NT2/D1 (cell line): Measurements from ENCODE around the gene MRPS33.

Source experiments
- DNase-seq: peaks from one replicate; pipeline ENCODE4 v3.0.0-alpha.2; 2011; ENCODE audit warnings: low read depth, low spot score
- H3K27me3 ChIP-seq: 2 replicates; pipeline ENCODE4 v1.6.0; 2011; ENCODE audit warnings: mild to moderate bottlenecking; ENCODE audit not compliant: insufficient read length, insufficient read depth
- H3K36me3 ChIP-seq: 2 replicates; pipeline ENCODE4 v1.6.1; 2011; ENCODE audit warnings: mild to moderate bottlenecking, low read length, mixed read lengths; ENCODE audit not compliant: insufficient read depth, insufficient read length
- H3K4me1 ChIP-seq: 2 replicates; pipeline ENCODE4 v1.5.1; 2011; ENCODE audit not compliant: insufficient read depth, insufficient read length
- H3K4me3 ChIP-seq: 2 replicates; pipeline ENCODE4 v1.5.1; 2011; ENCODE audit warnings: low read depth; ENCODE audit not compliant: insufficient read length
- H3K9ac ChIP-seq: 2 replicates; pipeline ENCODE4 v1.6.0; 2011; ENCODE audit warnings: low read depth; ENCODE audit not compliant: insufficient read length
- H3K9me3 ChIP-seq: 2 replicates; pipeline ENCODE4 v1.5.1; 2011; ENCODE audit warnings: mild to moderate bottlenecking, low read length; ENCODE audit not compliant: insufficient read depth
- SUZ12 ChIP-seq: IDR thresholded peaks from 2 replicates; pipeline ENCODE4 v1.6.1; 2011; ENCODE audit not compliant: insufficient read length, insufficient read depth; ENCODE audit errors: extremely low read depth
- YY1 ChIP-seq: IDR thresholded peaks from 2 replicates; pipeline ENCODE4 v1.6.1; 2011; ENCODE audit not compliant: insufficient read length, insufficient read depth
- ZNF274 ChIP-seq: IDR thresholded peaks from 2 replicates; pipeline ENCODE4 v1.6.1; 2011; ENCODE audit warnings: mild to moderate bottlenecking, low read depth, low read length

MRPS33 gene

DNA sequence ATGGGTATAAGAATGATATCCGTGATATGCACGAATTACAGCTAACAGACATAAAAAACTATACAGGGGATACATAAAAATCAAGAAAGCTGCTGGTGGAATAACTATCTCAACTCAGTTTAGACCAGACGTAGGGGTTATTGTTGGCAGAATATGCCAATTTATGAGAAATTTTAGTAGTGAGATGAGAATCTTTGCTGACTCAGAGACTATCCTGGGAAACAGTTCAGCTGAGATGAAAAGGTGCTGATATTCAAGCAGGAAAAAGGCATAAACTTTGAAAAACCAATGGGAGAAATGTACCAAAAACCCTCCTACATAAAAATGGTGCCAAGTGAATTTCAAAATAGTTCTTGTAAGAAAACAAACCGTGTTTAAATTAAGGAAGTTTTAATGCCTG lies 3.3 kb downstream of the MRPS33 start:
- no peak for DNase-seq

GRCh38 chr7:141003172-141004065 lies 11.3 kb downstream of the MRPS33 start:
- Histone ChIP-seq H3K9ac (no peak overlapping the region), H3K36me3 (peaks cover 23% of the 10 kb centered on the region), H3K4me1 (no peaks in the 10 kb centered on the region), H3K9me3 (no peaks in the 10 kb centered on the region), H3K27me3 (no peaks in the 10 kb centered on the region), H3K4me3 (no peak overlapping the region)
- no peak for DNase-seq
- TF ChIP-seq SUZ12 (no peak), ZNF274 (no peak), YY1 (no peak)

More for the DNA sequence above, 3.3 kb downstream of the MRPS33 start:
- H3K4me1 ChIP-seq: no peaks in the 10 kb centered on the region
- H3K9ac ChIP-seq: no peak overlapping the region
- no peaks in the 10 kb centered on the region for H3K27me3 ChIP-seq
- peaks cover 36% of the 10 kb centered on the region for H3K36me3 ChIP-seq
- no peaks in the 10 kb centered on the region for H3K9me3 ChIP-seq
- TF ChIP-seq YY1 (no peak), ZNF274 (no peak), SUZ12 (no peak)
- no peak overlapping the region for H3K4me3 ChIP-seq

- TF ChIP-seq ZNF274 (no peak), SUZ12 (no peak), YY1 (no peak)
- no peaks in the 10 kb centered on the region for H3K4me1 ChIP-seq
- H3K9me3 ChIP-seq: no peaks in the 10 kb centered on the region
- H3K36me3 ChIP-seq: peaks cover 7% of the 10 kb centered on the region
- H3K9ac ChIP-seq: no peak overlapping the region
- H3K27me3 ChIP-seq: no peaks in the 10 kb centered on the region
- DNase-seq: no peak
- H3K4me3 ChIP-seq: no peak overlapping the region
Measured at GRCh38 chr7:141001546-141001945, 13.2 kb downstream of the MRPS33 start.

GRCh38 chr7:141001122-141001521 lies 13.6 kb downstream of the MRPS33 start:
- H3K4me3 ChIP-seq: no peak overlapping the region
- TF ChIP-seq SUZ12: no peak
- no peak for TF ChIP-seq YY1
- no peak for TF ChIP-seq ZNF274
- no peaks in the 10 kb centered on the region for H3K9me3 ChIP-seq
- H3K36me3 ChIP-seq: peaks cover 6% of the 10 kb centered on the region
- H3K27me3 ChIP-seq: no peaks in the 10 kb centered on the region
- H3K4me1 ChIP-seq: no peaks in the 10 kb centered on the region
- H3K9ac ChIP-seq: no peak overlapping the region
- no peak for DNase-seq

GRCh38 chr7:140998715-140999114 lies 16.0 kb downstream of the MRPS33 start:
- H3K9me3 ChIP-seq: no peaks in the 10 kb centered on the region
- H3K27me3 ChIP-seq: no peaks in the 10 kb centered on the region
- no peaks in the 10 kb centered on the region for H3K4me1 ChIP-seq
- DNase-seq: no peak
- TF ChIP-seq ZNF274: no peak
- TF ChIP-seq YY1: no peak
- no peak for TF ChIP-seq SUZ12
- no peak overlapping the region for H3K4me3 ChIP-seq
- no peaks in the 10 kb centered on the region for H3K36me3 ChIP-seq
- no peak overlapping the region for H3K9ac ChIP-seq

- no peak for DNase-seq
Measured at GRCh38 chr7:140992422-140992821, 22.3 kb downstream of the MRPS33 start.

GRCh38 chr7:140990193-140990962 lies 24.4 kb downstream of the MRPS33 start:
- H3K4me3 ChIP-seq: no peak overlapping the region
- no peaks in the 10 kb centered on the region for H3K27me3 ChIP-seq
- TF ChIP-seq YY1 (no peak), SUZ12 (no peak), ZNF274 (no peak)
- no peaks in the 10 kb centered on the region for H3K9me3 ChIP-seq
- H3K9ac ChIP-seq: no peak overlapping the region
- H3K36me3 ChIP-seq: no peaks in the 10 kb centered on the region
- DNase-seq: no peak
- no peaks in the 10 kb centered on the region for H3K4me1 ChIP-seq

More at GRCh38 chr7:140992422-140992821, 22.3 kb downstream of the MRPS33 start:
- H3K9ac ChIP-seq: no peak overlapping the region
- H3K36me3 ChIP-seq: no peaks in the 10 kb centered on the region
- H3K27me3 ChIP-seq: no peaks in the 10 kb centered on the region
- H3K9me3 ChIP-seq: no peaks in the 10 kb centered on the region
- TF ChIP-seq ZNF274: no peak
- no peaks in the 10 kb centered on the region for H3K4me1 ChIP-seq
- no peak overlapping the region for H3K4me3 ChIP-seq
